Kidney (tissue), 14 donors: ENCODE results near the gene MDFI. TPM values are rescaled to one million over a fixed set of nuclear protein-coding genes. Genes with fewer than 3 reads are reported as not detected.

ENCODE experiments used
- DNase-seq, 5 donors: peaks; one replicate each; pipeline ENCODE4 v3.0.0-alpha.2; 2013 to 2020
- FAIRE-seq: peaks from 2 replicates; lab custom pipeline; 2012; peaks lifted over from hg19 to GRCh38; lab: Jason Lieb, UNC
- H3K27ac ChIP-seq, 2 donors: one replicate each; pipeline ENCODE4 v1.7.0; 2013; ENCODE audit warnings: low read depth in 2 of 2, low read length in 2 of 2, inconsistent platforms in 1 of 2
- H3K27me3 ChIP-seq: one replicate; pipeline ENCODE4 v1.7.1; 2013; ENCODE audit warnings: low read length, inconsistent platforms; ENCODE audit not compliant: control insufficient read depth, insufficient read depth
- H3K36me3 ChIP-seq, 3 donors: one replicate each; pipeline versions ENCODE4 v1.7.0 to v1.7.1; 2013; ENCODE audit warnings: low read length in 3 of 3, control low read depth in 1 of 3, inconsistent platforms in 1 of 3; ENCODE audit not compliant: insufficient read depth in 3 of 3, control insufficient read depth in 2 of 3
- H3K4me1 ChIP-seq, 3 donors: one replicate each; pipeline versions ENCODE4 v1.7.0 to v1.7.1; 2013; ENCODE audit warnings: low read length in 3 of 3, inconsistent platforms in 1 of 3, low read depth in 1 of 3; ENCODE audit not compliant: control insufficient read depth in 2 of 3, insufficient read depth in 2 of 3
- H3K4me3 ChIP-seq, 3 donors: one replicate each; pipeline versions ENCODE4 v1.7.0 to v1.8.1; 2013; ENCODE audit warnings: low read length in 3 of 3, control low read depth in 1 of 3, inconsistent platforms in 1 of 3
- H3K9ac ChIP-seq, 3 donors: one replicate each; pipeline versions ENCODE4 v1.7.0 to v1.7.1; 2013; ENCODE audit warnings: low read length in 3 of 3, control low read depth in 1 of 3, inconsistent platforms in 1 of 3
- H3K9me3 ChIP-seq, 3 donors: one replicate each; pipeline versions ENCODE4 v1.7.0 to v1.7.1; 2013; ENCODE audit warnings: low read length in 3 of 3, control low read depth in 1 of 3, inconsistent platforms in 1 of 3; ENCODE audit not compliant: control insufficient read depth in 2 of 3, insufficient read depth in 1 of 3
- intact Hi-C: fragments of 100-400 bp; cut with DNase I; formaldehyde crosslinking; loops from one replicate; pipeline ENCODE4 v1.11.1; 2022
- polyA plus RNA-seq: library from polyadenylated mRNA; stranded (reverse); fragments of 350-450 nt; fragmentation: Illumina TruSeq; extraction: RNeasy Lipid Tissue Mini Kit (QIAGEN cat#74804); gene quantifications from one replicate; pipeline ENCODE4 v1.2.3, GENCODE V29; 2014; ENCODE audit warnings: low read depth, low replicate concordance; ENCODE audit not compliant: insufficient read depth
- total RNA-seq: library from RNA; stranded (reverse); fragmentation: NEBNext Ultra II Directional; extraction: Animal tissue kit (Norgen Biotek cat#: 25700); gene quantifications from one replicate; pipeline ENCODE4 v1.2.1, GENCODE V29; 2021
- TF ChIP-seq, protein P1 (sequence below): IDR thresholded peaks from 3 replicates; pipeline ENCODE4 v1.5.1; 2012; ENCODE audit warnings: mild to moderate bottlenecking, moderate library complexity, borderline replicate concordance; ENCODE audit not compliant: insufficient read depth; ENCODE audit errors: extremely low read depth
- donor health status: control.
- donor health status: control.
- donor health status: control.
- donor health status: control.
- donor health status: control.
- donor health status: DM: yes; HTN: yes; CAD: no.
- donor health status: Normal renal cell carcinoma (clear cell type).

The MDFI gene
- total and polyA plus RNA-seq, 2 donors from 2014 or later = 2.3 to 16.9 TPM

DNA sequence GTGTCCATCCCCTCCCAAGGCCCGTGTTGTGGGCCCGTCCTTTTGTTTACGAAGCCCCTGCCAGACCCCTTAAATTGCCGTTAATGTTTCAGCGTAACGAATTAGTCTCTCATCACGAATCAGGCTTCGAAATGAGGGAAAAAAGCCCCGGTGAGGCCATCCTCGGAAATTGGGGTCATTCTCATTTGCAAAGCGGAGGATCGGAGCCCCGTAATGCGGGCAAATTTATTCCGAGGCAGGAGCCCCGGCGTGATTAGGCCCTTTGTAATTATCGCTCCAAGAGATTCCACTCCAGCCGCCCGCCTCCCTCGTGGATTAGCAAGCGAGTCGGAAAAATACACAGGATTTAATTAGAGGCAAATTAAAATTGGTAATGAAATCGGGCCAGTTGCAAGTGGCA lies 44.9 kb upstream of the MDFI start:
- intact Hi-C loops = loop anchor here (10.0 kb wide), 1 partner anchor 129 kb away; no protein-coding TSS in a partner anchor
- no peaks in the 10 kb centered on the region for H3K9me3 ChIP-seq

DNA sequence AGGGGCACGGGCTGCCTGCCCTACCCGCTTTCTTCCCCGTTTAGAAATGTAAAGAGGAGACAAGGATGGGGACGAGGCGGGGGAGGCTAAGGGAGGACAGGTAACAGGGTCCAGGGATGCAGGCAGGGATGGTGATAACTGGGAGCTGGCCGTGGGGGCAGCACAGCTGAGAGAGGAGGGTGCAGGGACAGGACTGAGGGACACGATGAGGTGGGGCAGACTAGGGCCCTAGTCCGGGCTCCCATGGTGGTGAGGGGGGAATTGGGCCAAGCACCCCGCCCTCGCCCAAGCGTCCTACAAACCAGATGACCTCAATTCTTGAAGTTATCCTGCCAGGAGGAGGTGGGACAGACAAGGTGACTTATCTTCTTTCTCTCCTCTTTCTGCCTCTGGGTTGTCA lies 44.4 kb upstream of the MDFI start:
- Histone ChIP-seq H3K9me3 (no peaks in the 10 kb centered on the region), H3K4me3 (no peak overlapping the region), H3K27me3 (no peaks in the 10 kb centered on the region), H3K36me3 (peaks cover 4 to 25% (median 15%) of the 10 kb centered on the region in 3 donors), H3K4me1 (no peaks in the 10 kb centered on the region), H3K27ac (no peak overlapping the region), H3K9ac (no peak overlapping the region)
- FAIRE-seq (no peak), DNase-seq (peak in 1 of 5 donors; percentile 61)
- intact Hi-C loops = loop anchor here (10.0 kb wide), 1 partner anchor 129 kb away; no protein-coding TSS in a partner anchor
- TF ChIP-seq, protein P1, sequence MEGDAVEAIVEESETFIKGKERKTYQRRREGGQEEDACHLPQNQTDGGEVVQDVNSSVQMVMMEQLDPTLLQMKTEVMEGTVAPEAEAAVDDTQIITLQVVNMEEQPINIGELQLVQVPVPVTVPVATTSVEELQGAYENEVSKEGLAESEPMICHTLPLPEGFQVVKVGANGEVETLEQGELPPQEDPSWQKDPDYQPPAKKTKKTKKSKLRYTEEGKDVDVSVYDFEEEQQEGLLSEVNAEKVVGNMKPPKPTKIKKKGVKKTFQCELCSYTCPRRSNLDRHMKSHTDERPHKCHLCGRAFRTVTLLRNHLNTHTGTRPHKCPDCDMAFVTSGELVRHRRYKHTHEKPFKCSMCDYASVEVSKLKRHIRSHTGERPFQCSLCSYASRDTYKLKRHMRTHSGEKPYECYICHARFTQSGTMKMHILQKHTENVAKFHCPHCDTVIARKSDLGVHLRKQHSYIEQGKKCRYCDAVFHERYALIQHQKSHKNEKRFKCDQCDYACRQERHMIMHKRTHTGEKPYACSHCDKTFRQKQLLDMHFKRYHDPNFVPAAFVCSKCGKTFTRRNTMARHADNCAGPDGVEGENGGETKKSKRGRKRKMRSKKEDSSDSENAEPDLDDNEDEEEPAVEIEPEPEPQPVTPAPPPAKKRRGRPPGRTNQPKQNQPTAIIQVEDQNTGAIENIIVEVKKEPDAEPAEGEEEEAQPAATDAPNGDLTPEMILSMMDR = no peak

More for the DNA sequence above, 44.9 kb upstream of the MDFI start:
- Histone ChIP-seq H3K4me3 (no peak overlapping the region), H3K27ac (no peak overlapping the region), H3K4me1 (no peaks in the 10 kb centered on the region), H3K9ac (no peak overlapping the region), H3K36me3 (peaks cover 4 to 25% (median 17%) of the 10 kb centered on the region in 3 donors), H3K27me3 (no peaks in the 10 kb centered on the region)
- DNase-seq = peak in 1 of 5 donors; percentile 35
- FAIRE-seq = no peak
- TF ChIP-seq, protein P1 = no peak

DNA sequence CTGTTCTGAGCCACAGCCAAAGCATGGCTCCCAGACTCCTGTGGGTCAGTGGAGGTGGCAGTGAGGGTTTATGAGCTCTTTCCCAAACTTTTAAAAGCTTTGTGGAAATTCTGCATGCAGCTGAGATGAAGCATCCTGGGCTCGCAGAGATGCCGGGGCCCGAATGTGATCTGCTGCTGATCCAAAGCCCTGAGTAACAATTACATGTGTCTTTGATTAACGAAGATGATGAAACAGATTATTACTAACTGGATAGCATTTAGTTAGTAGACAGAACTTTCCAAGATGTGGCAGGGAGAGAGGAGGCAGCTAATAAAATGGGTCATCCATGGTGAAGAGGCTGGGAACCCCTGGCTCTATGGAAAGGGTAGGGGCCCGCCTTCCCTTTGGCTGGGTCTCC lies 43.9 kb upstream of the MDFI start:
- DNase-seq (peak in 1 of 5 donors; percentile 22), FAIRE-seq (no peak)
- H3K36me3 ChIP-seq = peaks cover 4 to 25% (median 15%) of the 10 kb centered on the region in 3 donors
- intact Hi-C loops = loop anchor here (10.0 kb wide), 1 partner anchor 130 kb away; no protein-coding TSS in a partner anchor
- no peak overlapping the region for H3K27ac ChIP-seq
- H3K9ac ChIP-seq = no peak overlapping the region
- no peaks in the 10 kb centered on the region for H3K9me3 ChIP-seq
- no peaks in the 10 kb centered on the region for H3K27me3 ChIP-seq
- H3K4me3 ChIP-seq = no peak overlapping the region
- H3K4me1 ChIP-seq = no peaks in the 10 kb centered on the region
- TF ChIP-seq, protein P1 = no peak
